Stimulated activated naive CD8-positive, alpha-beta T cell treated with anti-CD3 and anti-CD28 coated beads, Interleukin-15, Interleukin-2, amounts not matched to agents 100 ng/mL and 50 ng/mL, for 24 hours (primary cell): ENCODE data around the gene USP17L12.
"Not testable (repeated sequence)": the region's sequence is repeated elsewhere in the genome, so short reads cannot be mapped to it uniquely, and the experiment has no call there.

Experiments
- H3K27ac Mint-ChIP-seq: one replicate; pipeline ENCODE4 v1.8.0; 2021; ENCODE audit warnings: mild to moderate bottlenecking, mixed read lengths
- H3K27me3 Mint-ChIP-seq: one replicate; pipeline ENCODE4 v1.8.0; 2021; ENCODE audit warnings: mixed read lengths
- H3K36me3 Mint-ChIP-seq: one replicate; pipeline ENCODE4 v1.8.0; 2021; ENCODE audit warnings: low read depth, mixed read lengths
- H3K4me1 Mint-ChIP-seq: one replicate; pipeline ENCODE4 v1.8.0; 2021; ENCODE audit warnings: low read depth, mixed read lengths
- H3K4me3 Mint-ChIP-seq: one replicate; pipeline ENCODE4 v1.8.0; 2021; ENCODE audit warnings: mild to moderate bottlenecking, mixed read lengths
- H3K9me3 Mint-ChIP-seq: one replicate; pipeline ENCODE4 v1.8.0; 2021; ENCODE audit warnings: mixed read lengths

Gene USP17L12, protein sequence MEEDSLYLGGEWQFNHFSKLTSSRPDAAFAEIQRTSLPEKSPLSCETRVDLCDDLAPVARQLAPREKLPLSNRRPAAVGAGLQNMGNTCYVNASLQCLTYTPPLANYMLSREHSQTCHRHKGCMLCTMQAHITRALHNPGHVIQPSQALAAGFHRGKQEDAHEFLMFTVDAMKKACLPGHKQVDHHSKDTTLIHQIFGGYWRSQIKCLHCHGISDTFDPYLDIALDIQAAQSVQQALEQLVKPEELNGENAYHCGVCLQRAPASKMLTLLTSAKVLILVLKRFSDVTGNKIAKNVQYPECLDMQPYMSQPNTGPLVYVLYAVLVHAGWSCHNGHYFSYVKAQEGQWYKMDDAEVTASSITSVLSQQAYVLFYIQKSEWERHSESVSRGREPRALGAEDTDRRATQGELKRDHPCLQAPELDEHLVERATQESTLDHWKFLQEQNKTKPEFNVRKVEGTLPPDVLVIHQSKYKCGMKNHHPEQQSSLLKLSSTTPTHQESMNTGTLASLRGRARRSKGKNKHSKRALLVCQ

DNA sequence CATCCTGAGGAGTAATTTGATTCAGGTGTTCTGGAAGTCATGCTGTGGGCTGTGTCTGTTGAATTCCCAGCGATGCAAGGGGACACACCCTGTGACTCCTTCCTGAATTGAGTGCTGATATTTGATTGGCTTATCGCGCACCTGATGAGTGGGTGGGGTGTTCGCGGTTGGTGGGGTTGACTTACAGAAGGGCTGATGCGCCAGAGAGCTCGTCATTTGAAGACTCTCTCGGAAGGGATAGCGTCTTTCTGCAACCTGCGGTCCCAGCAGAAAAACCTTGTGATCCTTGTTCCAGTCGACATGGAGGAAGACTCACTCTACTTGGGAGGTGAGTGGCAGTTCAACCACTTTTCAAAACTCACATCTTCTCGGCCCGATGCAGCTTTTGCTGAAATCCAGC lies at the start of gene USP17L12:
USP17L12 (plus strand) TSS at position 301 of the 400 bp plus-strand sequence; CDS start at position 301, 0 bp downstream.
- not testable (repeated sequence) for H3K4me1 Mint-ChIP-seq, H3K27ac Mint-ChIP-seq, H3K9me3 Mint-ChIP-seq

DNA sequence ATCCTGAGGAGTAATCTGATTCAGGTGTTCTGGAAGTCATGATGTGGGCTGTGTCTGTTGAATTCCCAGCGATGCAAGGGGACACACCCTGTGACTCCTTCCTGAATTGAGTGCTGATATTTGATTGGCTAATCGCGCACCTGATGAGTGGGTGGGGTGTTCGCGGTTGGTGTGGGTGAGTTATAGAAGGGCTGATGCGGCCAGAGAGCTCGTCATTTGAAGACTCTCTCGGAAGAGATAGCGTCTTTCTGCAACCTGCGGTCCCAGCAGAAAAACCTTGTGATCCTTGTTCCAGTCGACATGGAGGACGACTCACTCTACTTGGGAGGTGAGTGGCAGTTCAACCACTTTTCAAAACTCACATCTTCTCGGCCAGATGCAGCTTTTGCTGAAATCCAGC lies 9.6 kb upstream of the USP17L12 start, which contains the start of gene USP17L10:
USP17L10 (plus strand) TSS at position 301 of the 400 bp plus-strand sequence; CDS start at position 301, 0 bp downstream.
- H3K36me3 Mint-ChIP-seq, H3K4me3 Mint-ChIP-seq, H3K4me1 Mint-ChIP-seq, H3K27ac Mint-ChIP-seq, H3K27me3 Mint-ChIP-seq, H3K9me3 Mint-ChIP-seq: not testable (repeated sequence)

More for the DNA sequence above, at the start of gene USP17L12:
- H3K27me3 Mint-ChIP-seq, H3K4me3 Mint-ChIP-seq, H3K36me3 Mint-ChIP-seq: not testable (repeated sequence)

DNA sequence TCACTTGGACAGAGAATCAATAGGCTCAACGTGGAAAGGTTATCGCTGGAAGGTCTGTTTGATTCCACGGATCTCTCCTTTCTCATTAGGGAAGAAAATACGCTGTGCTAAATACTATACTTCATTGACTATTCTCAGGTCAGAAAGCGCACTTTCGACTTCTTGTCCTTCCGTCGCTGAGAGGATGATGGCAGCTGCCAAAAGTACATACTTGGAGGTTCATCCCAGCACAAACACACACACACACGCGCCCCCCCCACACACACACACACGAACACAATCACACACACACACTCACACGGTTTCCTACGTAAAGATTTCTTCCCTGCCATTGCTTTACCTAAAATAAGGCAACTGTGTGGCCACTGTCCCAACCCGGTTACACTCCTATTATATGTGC lies 5.3 kb upstream of the USP17L12 start:
- not testable (repeated sequence) for H3K36me3 Mint-ChIP-seq, H3K27ac Mint-ChIP-seq, H3K4me1 Mint-ChIP-seq, H3K9me3 Mint-ChIP-seq, H3K27me3 Mint-ChIP-seq, H3K4me3 Mint-ChIP-seq

DNA sequence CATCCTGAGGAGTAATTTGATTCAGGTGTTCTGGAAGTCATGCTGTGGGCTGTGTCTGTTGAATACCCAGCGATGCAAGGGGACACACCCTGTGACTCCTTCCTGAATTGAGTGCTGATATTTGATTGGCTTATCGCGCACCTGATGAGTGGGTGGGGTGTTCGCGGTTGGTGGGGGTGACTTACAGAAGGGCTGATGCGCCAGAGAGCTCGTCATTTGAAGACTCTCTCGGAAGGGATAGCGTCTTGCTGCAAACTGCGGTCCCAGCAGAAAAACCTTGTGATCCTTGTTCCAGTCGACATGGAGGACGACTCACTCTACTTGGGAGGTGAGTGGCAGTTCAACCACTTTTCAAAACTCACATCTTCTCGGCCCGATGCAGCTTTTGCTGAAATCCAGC lies 4.8 kb upstream of the USP17L12 start, which contains the start of gene USP17L11:
USP17L11 (plus strand) TSS at position 301 of the 400 bp plus-strand sequence; CDS start at position 301, 0 bp downstream.
- not testable (repeated sequence) for H3K27ac Mint-ChIP-seq, H3K9me3 Mint-ChIP-seq, H3K36me3 Mint-ChIP-seq, H3K4me3 Mint-ChIP-seq, H3K4me1 Mint-ChIP-seq, H3K27me3 Mint-ChIP-seq

DNA sequence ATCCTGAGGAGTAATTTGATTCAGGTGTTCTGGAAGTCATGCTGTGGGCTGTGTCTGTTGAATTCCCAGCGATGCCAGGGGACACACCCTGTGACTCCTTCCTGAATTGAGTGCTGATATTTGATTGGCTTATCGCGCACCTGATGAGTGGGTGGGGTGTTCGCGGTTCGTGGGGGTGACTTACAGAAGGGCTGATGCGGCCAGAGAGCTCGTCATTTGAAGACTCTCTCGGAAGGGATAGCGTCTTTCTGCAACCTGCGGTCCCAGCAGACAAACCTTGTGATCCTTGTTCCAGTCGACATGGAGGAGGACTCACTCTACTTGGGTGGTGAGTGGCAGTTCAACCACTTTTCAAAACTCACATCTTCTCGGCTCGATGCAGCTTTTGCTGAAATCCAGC lies 4.6 kb downstream of the USP17L12 start, which contains the start of gene USP17L13:
USP17L13 (plus strand) TSS at position 301 of the 400 bp plus-strand sequence; CDS start at position 301, 0 bp downstream.
- not testable (repeated sequence) for H3K27me3 Mint-ChIP-seq, H3K27ac Mint-ChIP-seq, H3K36me3 Mint-ChIP-seq, H3K4me3 Mint-ChIP-seq, H3K4me1 Mint-ChIP-seq, H3K9me3 Mint-ChIP-seq

DNA sequence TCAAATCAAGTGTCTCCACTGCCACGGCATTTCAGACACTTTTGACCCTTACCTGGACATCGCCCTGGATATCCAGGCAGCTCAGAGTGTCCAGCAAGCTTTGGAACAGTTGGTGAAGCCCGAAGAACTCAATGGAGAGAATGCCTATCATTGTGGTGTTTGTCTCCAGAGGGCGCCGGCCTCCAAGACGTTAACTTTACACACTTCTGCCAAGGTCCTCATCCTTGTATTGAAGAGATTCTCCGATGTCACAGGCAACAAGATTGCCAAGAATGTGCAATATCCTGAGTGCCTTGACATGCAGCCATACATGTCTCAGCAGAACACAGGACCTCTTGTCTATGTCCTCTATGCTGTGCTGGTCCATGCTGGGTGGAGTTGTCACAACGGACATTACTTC lies 10.3 kb downstream of the USP17L12 start:
- H3K9me3 Mint-ChIP-seq, H3K4me3 Mint-ChIP-seq, H3K27ac Mint-ChIP-seq, H3K27me3 Mint-ChIP-seq, H3K4me1 Mint-ChIP-seq, H3K36me3 Mint-ChIP-seq: not testable (repeated sequence)

DNA sequence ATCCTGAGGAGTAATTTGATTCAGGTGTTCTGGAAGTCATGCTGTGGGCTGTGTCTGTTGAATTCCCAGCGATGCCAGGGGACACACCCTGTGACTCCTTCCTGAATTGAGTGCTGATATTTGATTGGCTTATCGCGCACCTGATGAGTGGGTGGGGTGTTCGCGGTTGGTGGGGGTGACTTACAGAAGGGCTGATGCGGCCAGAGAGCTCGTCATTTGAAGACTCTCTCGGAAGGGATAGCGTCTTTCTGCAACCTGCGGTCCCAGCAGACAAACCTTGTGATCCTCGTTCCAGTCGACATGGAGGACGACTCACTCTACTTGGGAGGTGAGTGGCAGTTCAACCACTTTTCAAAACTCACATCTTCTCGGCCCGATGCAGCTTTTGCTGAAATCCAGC lies 14.1 kb downstream of the USP17L12 start, which contains the start of gene USP17L15:
USP17L15 (plus strand) TSS at position 301 of the 400 bp plus-strand sequence; CDS start at position 301, 0 bp downstream.
- not testable (repeated sequence) for H3K27ac Mint-ChIP-seq, H3K27me3 Mint-ChIP-seq, H3K9me3 Mint-ChIP-seq, H3K4me3 Mint-ChIP-seq, H3K36me3 Mint-ChIP-seq, H3K4me1 Mint-ChIP-seq

DNA sequence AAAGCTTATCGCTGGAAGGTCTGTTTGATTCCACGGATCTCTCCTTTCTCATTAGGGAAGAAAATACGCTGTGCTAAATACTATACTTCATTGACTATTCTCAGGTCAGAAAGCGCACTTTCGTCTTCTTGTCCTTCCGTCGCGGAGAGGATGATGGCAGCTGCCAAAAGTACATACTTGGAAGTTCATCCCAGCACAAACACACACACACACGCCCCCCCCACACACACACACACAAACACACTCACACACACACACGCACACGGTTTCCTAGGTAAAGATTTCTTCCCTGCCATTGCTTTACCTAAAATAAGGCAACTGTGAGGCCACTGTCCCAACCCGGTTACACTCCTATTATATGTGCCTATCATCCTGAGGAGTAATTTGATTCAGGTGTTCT lies 18.5 kb downstream of the USP17L12 start:
- not testable (repeated sequence) for H3K27ac Mint-ChIP-seq, H3K36me3 Mint-ChIP-seq, H3K27me3 Mint-ChIP-seq, H3K4me1 Mint-ChIP-seq, H3K4me3 Mint-ChIP-seq, H3K9me3 Mint-ChIP-seq

DNA sequence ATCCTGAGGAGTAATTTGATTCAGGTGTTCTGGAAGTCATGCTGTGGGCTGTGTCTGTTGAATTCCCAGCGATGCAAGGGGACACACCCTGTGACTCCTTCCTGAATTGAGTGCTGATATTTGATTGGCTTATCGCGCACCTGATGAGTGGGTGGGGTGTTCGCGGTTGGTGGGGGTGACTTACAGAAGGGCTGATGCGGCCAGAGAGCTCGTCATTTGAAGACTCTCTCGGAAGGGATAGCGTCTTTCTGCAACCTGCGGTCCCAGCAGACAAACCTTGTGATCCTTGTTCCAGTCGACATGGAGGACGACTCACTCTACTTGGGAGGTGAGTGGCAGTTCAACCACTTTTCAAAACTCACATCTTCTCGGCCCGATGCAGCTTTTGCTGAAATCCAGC lies 23.6 kb downstream of the USP17L12 start, which contains the start of gene USP17L17:
USP17L17 (plus strand) TSS at position 301 of the 400 bp plus-strand sequence; CDS start at position 301, 0 bp downstream.
- H3K4me3 Mint-ChIP-seq, H3K4me1 Mint-ChIP-seq: not testable (repeated sequence)

DNA sequence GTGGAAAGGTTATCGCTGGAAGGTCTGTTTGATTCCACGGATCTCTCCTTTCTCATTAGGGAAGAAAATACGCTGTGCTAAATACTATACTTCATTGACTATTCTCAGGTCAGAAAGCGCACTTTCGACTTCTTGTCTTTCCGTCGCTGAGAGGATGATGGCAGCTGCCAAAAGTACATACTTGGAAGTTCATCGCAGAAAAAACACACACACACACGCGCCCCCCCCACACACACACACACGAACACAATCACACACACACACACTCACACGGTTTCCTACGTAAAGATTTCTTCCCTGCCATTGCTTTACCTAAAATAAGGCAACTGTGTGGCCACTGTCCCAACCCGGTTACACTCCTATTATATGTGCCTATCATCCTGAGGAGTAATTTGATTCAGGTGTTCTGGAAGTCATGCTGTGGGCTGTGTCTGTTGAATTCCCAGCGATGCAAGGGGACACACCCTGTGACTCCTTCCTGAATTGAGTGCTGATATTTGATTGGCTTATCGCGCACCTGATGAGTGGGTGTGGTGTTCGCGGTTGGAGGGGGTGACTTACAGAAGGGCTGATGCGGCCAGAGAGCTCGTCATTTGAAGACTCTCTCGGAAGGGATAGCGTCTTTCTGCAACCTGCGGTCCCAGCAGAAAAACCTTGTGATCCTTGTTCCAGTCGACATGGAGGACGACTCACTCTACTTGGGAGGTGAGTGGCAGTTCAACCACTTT lies 28.2 kb downstream of the USP17L12 start, which contains the start of gene USP17L18:
USP17L18 (plus strand) TSS at position 678 of the 728 bp plus-strand sequence; CDS start at position 678, 0 bp downstream.
- not testable (repeated sequence) for H3K27ac Mint-ChIP-seq, H3K36me3 Mint-ChIP-seq, H3K9me3 Mint-ChIP-seq, H3K4me3 Mint-ChIP-seq, H3K27me3 Mint-ChIP-seq, H3K4me1 Mint-ChIP-seq

More for the DNA sequence above, 23.6 kb downstream of the USP17L12 start, which contains the start of gene USP17L17:
- H3K27me3 Mint-ChIP-seq, H3K9me3 Mint-ChIP-seq, H3K36me3 Mint-ChIP-seq, H3K27ac Mint-ChIP-seq: not testable (repeated sequence)

DNA sequence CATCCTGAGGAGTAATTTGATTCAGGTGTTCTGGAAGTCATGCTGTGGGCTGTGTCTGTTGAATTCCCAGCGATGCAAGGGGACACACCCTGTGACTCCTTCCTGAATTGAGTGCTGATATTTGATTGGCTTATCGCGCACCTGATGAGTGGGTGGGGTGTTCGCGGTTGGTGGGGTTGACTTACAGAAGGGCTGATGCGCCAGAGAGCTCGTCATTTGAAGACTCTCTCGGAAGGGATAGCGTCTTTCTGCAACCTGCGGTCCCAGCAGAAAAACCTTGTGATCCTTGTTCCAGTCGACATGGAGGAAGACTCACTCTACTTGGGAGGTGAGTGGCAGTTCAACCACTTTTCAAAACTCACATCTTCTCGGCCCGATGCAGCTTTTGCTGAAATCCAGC lies 33.1 kb downstream of the USP17L12 start, which contains the start of gene USP17L19:
USP17L19 (plus strand) TSS at position 301 of the 400 bp plus-strand sequence; CDS start at position 301, 0 bp downstream.
- not testable (repeated sequence) for H3K27ac Mint-ChIP-seq, H3K9me3 Mint-ChIP-seq, H3K27me3 Mint-ChIP-seq, H3K4me3 Mint-ChIP-seq, H3K36me3 Mint-ChIP-seq, H3K4me1 Mint-ChIP-seq

DNA sequence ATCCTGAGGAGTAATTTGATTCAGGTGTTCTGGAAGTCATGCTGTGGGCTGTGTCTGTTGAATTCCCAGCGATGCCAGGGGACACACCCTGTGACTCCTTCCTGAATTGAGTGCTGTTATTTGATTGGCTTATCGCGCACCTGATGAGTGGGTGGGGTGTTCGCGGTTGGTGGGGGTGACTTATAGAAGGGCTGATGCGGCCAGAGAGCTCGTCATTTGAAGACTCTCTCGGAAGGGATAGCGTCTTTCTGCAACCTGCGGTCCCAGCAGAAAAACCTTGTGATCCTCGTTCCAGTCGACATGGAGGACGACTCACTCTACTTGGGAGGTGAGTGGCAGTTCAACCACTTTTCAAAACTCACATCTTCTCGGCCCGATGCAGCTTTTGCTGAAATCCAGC lies 37.9 kb downstream of the USP17L12 start, which contains the start of gene USP17L20:
USP17L20 (plus strand) TSS at position 301 of the 400 bp plus-strand sequence; CDS start at position 301, 0 bp downstream.
- H3K27ac Mint-ChIP-seq, H3K4me1 Mint-ChIP-seq, H3K36me3 Mint-ChIP-seq, H3K4me3 Mint-ChIP-seq, H3K27me3 Mint-ChIP-seq, H3K9me3 Mint-ChIP-seq: not testable (repeated sequence)

DNA sequence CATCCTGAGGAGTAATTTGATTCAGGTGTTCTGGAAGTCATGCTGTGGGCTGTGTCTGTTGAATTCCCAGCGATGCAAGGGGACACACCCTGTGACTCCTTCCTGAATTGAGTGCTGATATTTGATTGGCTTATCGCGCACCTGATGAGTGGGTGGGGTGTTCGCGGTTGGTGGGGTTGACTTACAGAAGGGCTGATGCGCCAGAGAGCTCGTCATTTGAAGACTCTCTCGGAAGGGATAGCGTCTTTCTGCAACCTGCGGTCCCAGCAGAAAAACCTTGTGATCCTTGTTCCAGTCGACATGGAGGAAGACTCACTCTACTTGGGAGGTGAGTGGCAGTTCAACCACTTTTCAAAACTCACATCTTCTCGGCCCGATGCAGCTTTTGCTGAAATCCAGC lies 42.6 kb downstream of the USP17L12 start, which contains the start of gene USP17L21:
USP17L21 (plus strand) TSS at position 301 of the 400 bp plus-strand sequence; CDS start at position 301, 0 bp downstream.
- H3K4me1 Mint-ChIP-seq, H3K4me3 Mint-ChIP-seq, H3K9me3 Mint-ChIP-seq, H3K27me3 Mint-ChIP-seq, H3K36me3 Mint-ChIP-seq, H3K27ac Mint-ChIP-seq: not testable (repeated sequence)

DNA sequence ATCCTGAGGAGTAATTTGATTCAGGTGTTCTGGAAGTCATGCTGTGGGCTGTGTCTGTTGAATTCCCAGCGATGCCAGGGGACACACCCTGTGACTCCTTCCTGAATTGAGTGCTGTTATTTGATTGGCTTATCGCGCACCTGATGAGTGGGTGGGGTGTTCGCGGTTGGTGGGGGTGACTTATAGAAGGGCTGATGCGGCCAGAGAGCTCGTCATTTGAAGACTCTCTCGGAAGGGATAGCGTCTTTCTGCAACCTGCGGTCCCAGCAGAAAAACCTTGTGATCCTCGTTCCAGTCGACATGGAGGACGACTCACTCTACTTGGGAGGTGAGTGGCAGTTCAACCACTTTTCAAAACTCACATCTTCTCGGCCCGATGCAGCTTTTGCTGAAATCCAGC lies 47.4 kb downstream of the USP17L12 start, which contains the start of gene USP17L22:
USP17L22 (plus strand) TSS at position 301 of the 400 bp plus-strand sequence; CDS start at position 301, 0 bp downstream.
- not testable (repeated sequence) for H3K27ac Mint-ChIP-seq, H3K36me3 Mint-ChIP-seq, H3K27me3 Mint-ChIP-seq, H3K4me3 Mint-ChIP-seq, H3K4me1 Mint-ChIP-seq, H3K9me3 Mint-ChIP-seq
